Measurements from ENCODE around the gene IFRD2. TPM values are rescaled to one million over a fixed set of nuclear protein-coding genes. Genes with fewer than 3 reads are reported as not detected.
"Not testable (repeated sequence)": the region's sequence is repeated elsewhere in the genome, so short reads cannot be mapped to it uniquely, and the experiment has no call there.

Gene IFRD2
- total RNA-seq, 1 donor from 2014 or later, result 40.2 TPM

GRCh38 chr3:50246517-50246954 lies 45.7 kb downstream of the IFRD2 start:
- peaks cover 26% of the 10 kb centered on the region for H3K4me1 Mint-ChIP-seq
- no peaks in the 10 kb centered on the region for H3K9me3 Mint-ChIP-seq
- H3K27me3 Mint-ChIP-seq (ENCODE audit: low read depth), result no peaks in the 10 kb centered on the region
- DNase-seq (ENCODE audit: low spot score in 2 of 2, unreplicated experiment in 2 of 2), result no peak
- peak overlapping the region; percentile 67 for H3K4me3 Mint-ChIP-seq
- peak; percentile 55 for TF ChIP-seq CTCF (IDR thresholded peaks at IDR 0.05; ENCODE audit: unreplicated experiment)
- H3K36me3 Mint-ChIP-seq, result peaks cover 2% of the 10 kb centered on the region
- peak overlapping the region; percentile 92 for H3K27ac Mint-ChIP-seq

GRCh38 chr3:50245831-50246516 lies 46.3 kb downstream of the IFRD2 start:
- H3K27me3 Mint-ChIP-seq (ENCODE audit: low read depth), result no peaks in the 10 kb centered on the region
- peak overlapping the region; percentile 92 for H3K27ac Mint-ChIP-seq
- H3K36me3 Mint-ChIP-seq, result peaks cover 2% of the 10 kb centered on the region
- peak overlapping the region; percentile 67 for H3K4me3 Mint-ChIP-seq
- TF ChIP-seq CTCF (IDR thresholded peaks at IDR 0.05; ENCODE audit: unreplicated experiment), result peak; percentile 99
- peaks cover 32% of the 10 kb centered on the region for H3K4me1 Mint-ChIP-seq
- peak; percentile 95 to 98 for DNase-seq (ENCODE audit: low spot score in 2 of 2, unreplicated experiment in 2 of 2)
- H3K9me3 Mint-ChIP-seq, result no peaks in the 10 kb centered on the region

- no peak for TF ChIP-seq CTCF (IDR thresholded peaks at IDR 0.05; ENCODE audit: unreplicated experiment)
- H3K27ac Mint-ChIP-seq, result peak overlapping the region; percentile 92
- H3K9me3 Mint-ChIP-seq, result no peaks in the 10 kb centered on the region
- peaks cover 33% of the 10 kb centered on the region for H3K4me1 Mint-ChIP-seq
- H3K4me3 Mint-ChIP-seq, result peak overlapping the region; percentile 67
- peaks cover 2% of the 10 kb centered on the region for H3K36me3 Mint-ChIP-seq
- no peaks in the 10 kb centered on the region for H3K27me3 Mint-ChIP-seq (ENCODE audit: low read depth)
- DNase-seq (ENCODE audit: low spot score in 2 of 2, unreplicated experiment in 2 of 2), result no peak
These were observed 46.9 kb downstream of the IFRD2 start for GRCh38 chr3:50245251-50245745.

- Mint-ChIP-seq H3K27ac (peak overlapping the region; percentile 92), H3K4me1 (peaks cover 37% of the 10 kb centered on the region)
- not testable (repeated sequence) for H3K9me3 Mint-ChIP-seq; H3K4me3 Mint-ChIP-seq; DNase-seq (ENCODE audit: low spot score in 2 of 2, unreplicated experiment in 2 of 2); H3K27me3 Mint-ChIP-seq (ENCODE audit: low read depth); H3K36me3 Mint-ChIP-seq
These were observed 47.4 kb downstream of the IFRD2 start for GRCh38 chr3:50244813-50245212.

- H3K4me3 Mint-ChIP-seq, result no peak overlapping the region
- H3K27me3 Mint-ChIP-seq (ENCODE audit: low read depth), result no peaks in the 10 kb centered on the region
- DNase-seq (ENCODE audit: low spot score in 2 of 2, unreplicated experiment in 2 of 2), result no peak
- TF ChIP-seq CTCF (IDR thresholded peaks at IDR 0.05; ENCODE audit: unreplicated experiment), result no peak
- H3K36me3 Mint-ChIP-seq, result peaks cover 2% of the 10 kb centered on the region
- H3K27ac Mint-ChIP-seq, result peak overlapping the region; percentile 73
- H3K9me3 Mint-ChIP-seq, result no peaks in the 10 kb centered on the region
- peaks cover 50% of the 10 kb centered on the region for H3K4me1 Mint-ChIP-seq
These were observed 48.7 kb downstream of the IFRD2 start for GRCh38 chr3:50243543-50243895.

- no peak for TF ChIP-seq CTCF (IDR thresholded peaks at IDR 0.05; ENCODE audit: unreplicated experiment)
- Mint-ChIP-seq H3K4me3 (no peak overlapping the region), H3K27me3 (ENCODE audit: low read depth) (no peaks in the 10 kb centered on the region), H3K27ac (peak overlapping the region; percentile 64), H3K4me1 (peaks cover 53% of the 10 kb centered on the region), H3K36me3 (no peaks in the 10 kb centered on the region), H3K9me3 (no peaks in the 10 kb centered on the region)
- no peak for DNase-seq (ENCODE audit: low spot score in 2 of 2, unreplicated experiment in 2 of 2)
These were observed 49.2 kb downstream of the IFRD2 start for GRCh38 chr3:50242851-50243542.

All from mesothelial cell of epicardium (in vitro differentiated cells).